Measurements from ENCODE around the gene MRGPRG.
A peak's percentile ranks its signal among the peaks of the same experiment; 100 is the strongest.

MRGPRG gene

DNA sequence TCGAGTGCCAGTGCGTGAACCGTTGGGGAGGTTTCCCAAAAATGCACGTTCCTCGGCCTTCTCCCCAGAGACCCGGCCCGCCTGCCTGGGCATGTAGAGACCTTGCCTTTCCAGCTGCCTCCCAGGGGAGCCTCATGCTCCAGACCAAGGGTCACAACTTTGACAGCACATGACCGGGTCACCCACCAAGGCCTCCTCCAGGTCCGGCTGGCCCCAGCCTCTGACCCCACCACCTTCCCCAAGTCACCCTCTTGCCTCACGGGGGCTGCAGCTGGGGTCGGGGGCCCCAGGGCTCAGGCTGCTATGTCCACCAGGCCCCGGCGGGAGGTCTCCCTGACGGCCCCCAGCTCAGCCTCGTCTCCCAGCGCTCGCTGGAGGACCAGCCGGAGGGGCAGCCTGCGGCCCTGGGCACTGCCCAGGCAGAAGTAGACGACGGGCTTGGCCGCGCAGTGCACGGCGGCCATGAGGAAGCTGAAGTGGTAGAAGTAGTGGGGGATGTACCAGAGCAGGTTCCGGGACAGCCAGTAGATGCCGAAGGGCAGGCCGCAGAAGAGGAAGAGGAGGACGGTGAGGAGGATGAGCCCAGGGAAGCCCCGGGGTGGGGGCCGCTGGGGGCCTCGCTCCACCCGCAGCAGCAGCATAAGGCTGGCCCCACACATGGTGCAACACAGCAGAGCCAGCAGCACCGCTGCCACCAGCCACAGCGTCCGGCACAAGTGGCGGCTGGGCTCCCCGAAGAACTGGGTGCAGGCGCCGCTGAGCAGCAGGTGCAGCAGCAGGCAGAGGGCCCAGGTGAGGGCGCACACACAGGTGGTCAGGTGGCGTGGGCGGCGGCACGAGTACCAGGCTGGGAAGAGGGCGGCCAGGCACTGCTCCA, 9.2 kb upstream of the MRGPRG start:
- H2BK12ac ChIP-seq (ENCODE audit: low read length in 2 of 2), result no peak overlapping the region
- H3K4ac ChIP-seq (ENCODE audit: low read depth in 1 of 2, low read length in 2 of 2), result no peak overlapping the region
- peaks cover 4 to 66% of the 10 kb centered on the region in 2 experiments for H3K27me3 ChIP-seq (ENCODE audit: control insufficient read depth in 1 of 2, insufficient read depth in 1 of 2, low read length in 2 of 2)
- no peaks in the 10 kb centered on the region for H3K36me3 ChIP-seq (ENCODE audit: control insufficient read depth in 1 of 2, insufficient read depth in 2 of 2, low read depth in 1 of 2, low read length in 2 of 2)
- H2AFZ ChIP-seq (ENCODE audit: low read depth, low read length), result no peak overlapping the region
- no peak overlapping the region for H2AK5ac ChIP-seq (ENCODE audit: low read length, severe bottlenecking)
- WGBS, result 90% methylated on average over 46 of the region's 46 CpGs
- no peak for DNase-seq
- H3K4me1 ChIP-seq (ENCODE audit: control insufficient read depth, insufficient read depth, low read depth, low read length), result peaks cover 28% of the 10 kb centered on the region
- no peak overlapping the region for H4K91ac ChIP-seq (ENCODE audit: low read length)
- no peak overlapping the region for H3K23ac ChIP-seq (ENCODE audit: low read length in 2 of 2)
- no peak overlapping the region for H3K9ac ChIP-seq (ENCODE audit: low read length)
- no peaks in the 10 kb centered on the region for H3K9me3 ChIP-seq (ENCODE audit: control insufficient read depth, low read length)
- H3K18ac ChIP-seq (ENCODE audit: low read depth in 1 of 2, low read length in 2 of 2), result no peak overlapping the region
- H3K27ac ChIP-seq (ENCODE audit: low read length, poor library complexity, severe bottlenecking), result no peak overlapping the region
- no peak overlapping the region for H2BK15ac ChIP-seq (ENCODE audit: low read depth, poor library complexity, severe bottlenecking)
- no peak overlapping the region for H2BK5ac ChIP-seq (ENCODE audit: low read depth, low read length, poor library complexity, severe bottlenecking)
- no peaks in the 10 kb centered on the region for H3K79me1 ChIP-seq (replicated peaks; ENCODE audit: low read length, poor library complexity, severe bottlenecking)
- H2BK120ac ChIP-seq (ENCODE audit: low read depth, low read length), result no peak overlapping the region
- no peak overlapping the region for H4K8ac ChIP-seq (ENCODE audit: low read length)
- H3K14ac ChIP-seq (ENCODE audit: low read length in 2 of 2), result no peak overlapping the region
- no peak overlapping the region for H3K4me3 ChIP-seq (ENCODE audit: insufficient read depth in 1 of 2, low read depth in 1 of 2, low read length in 2 of 2)
- no peak overlapping the region for H3K4me2 ChIP-seq (ENCODE audit: low read length, poor library complexity, severe bottlenecking)

DNA sequence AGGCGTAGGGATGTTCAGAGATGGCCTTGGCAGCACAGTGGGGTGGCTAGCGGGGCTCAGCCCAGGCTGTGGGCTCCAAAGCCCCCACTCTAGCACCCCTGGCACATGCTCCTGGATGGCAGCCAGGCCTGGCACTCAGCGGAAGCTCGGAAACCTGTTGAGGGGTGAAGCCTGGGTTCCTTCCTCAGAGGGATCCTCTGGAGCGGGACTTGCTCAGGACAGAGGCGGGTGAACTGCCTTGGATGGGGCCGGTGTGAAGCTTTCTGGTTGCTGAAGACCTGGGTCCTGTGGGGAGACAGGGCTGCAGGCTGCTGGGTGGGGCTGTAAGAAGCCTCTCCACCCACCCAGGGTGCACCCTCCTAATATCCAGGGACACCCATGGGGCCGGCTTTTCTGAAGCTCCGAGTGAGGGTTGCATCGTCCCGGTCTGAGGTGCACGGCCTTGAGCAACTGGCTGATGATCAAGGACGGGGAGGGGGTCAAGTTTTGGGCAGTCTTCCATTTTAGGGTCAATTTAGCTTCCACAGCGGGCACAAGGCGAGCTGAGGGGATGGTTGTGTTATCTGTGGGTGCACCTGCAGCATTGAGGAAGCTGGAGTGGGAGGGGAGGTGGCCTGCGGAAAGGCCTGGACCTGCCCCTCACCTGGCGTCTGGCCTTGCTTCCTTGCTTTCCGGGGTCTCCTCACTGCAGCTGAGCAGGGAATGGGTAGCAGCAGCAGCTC, 8.4 kb upstream of the MRGPRG start:
- Histone ChIP-seq H3K14ac (ENCODE audit: low read length in 2 of 2) (no peak overlapping the region), H3K79me1 (replicated peaks; ENCODE audit: low read length, poor library complexity, severe bottlenecking) (no peaks in the 10 kb centered on the region), H3K27ac (ENCODE audit: low read length, poor library complexity, severe bottlenecking) (no peak overlapping the region), H2BK12ac (ENCODE audit: low read length in 2 of 2) (no peak overlapping the region), H3K27me3 (ENCODE audit: control insufficient read depth in 1 of 2, insufficient read depth in 1 of 2, low read length in 2 of 2) (peaks cover 3 to 66% of the 10 kb centered on the region in 2 experiments), H4K91ac (ENCODE audit: low read length) (no peak overlapping the region), H3K9me3 (ENCODE audit: control insufficient read depth, low read length) (no peaks in the 10 kb centered on the region), H3K9ac (ENCODE audit: low read length) (no peak overlapping the region), H2AFZ (ENCODE audit: low read depth, low read length) (no peak overlapping the region), H3K23ac (ENCODE audit: low read length in 2 of 2) (no peak overlapping the region), H3K36me3 (ENCODE audit: control insufficient read depth in 1 of 2, insufficient read depth in 2 of 2, low read depth in 1 of 2, low read length in 2 of 2) (no peaks in the 10 kb centered on the region), H3K4me2 (ENCODE audit: low read length, poor library complexity, severe bottlenecking) (no peak overlapping the region), H3K4me1 (ENCODE audit: control insufficient read depth, insufficient read depth, low read depth, low read length) (peaks cover 28% of the 10 kb centered on the region), H3K4me3 (ENCODE audit: insufficient read depth in 1 of 2, low read depth in 1 of 2, low read length in 2 of 2) (no peak overlapping the region), H2AK5ac (ENCODE audit: low read length, severe bottlenecking) (no peak overlapping the region), H3K18ac (ENCODE audit: low read depth in 1 of 2, low read length in 2 of 2) (no peak overlapping the region), H2BK5ac (ENCODE audit: low read depth, low read length, poor library complexity, severe bottlenecking) (no peak overlapping the region), H4K8ac (ENCODE audit: low read length) (no peak overlapping the region), H2BK15ac (ENCODE audit: low read depth, poor library complexity, severe bottlenecking) (no peak overlapping the region), H3K4ac (ENCODE audit: low read depth in 1 of 2, low read length in 2 of 2) (no peak overlapping the region), H2BK120ac (ENCODE audit: low read depth, low read length) (no peak overlapping the region)
- DNase-seq, result no peak
- WGBS, result 88% methylated on average over 16 of the region's 18 CpGs

DNA sequence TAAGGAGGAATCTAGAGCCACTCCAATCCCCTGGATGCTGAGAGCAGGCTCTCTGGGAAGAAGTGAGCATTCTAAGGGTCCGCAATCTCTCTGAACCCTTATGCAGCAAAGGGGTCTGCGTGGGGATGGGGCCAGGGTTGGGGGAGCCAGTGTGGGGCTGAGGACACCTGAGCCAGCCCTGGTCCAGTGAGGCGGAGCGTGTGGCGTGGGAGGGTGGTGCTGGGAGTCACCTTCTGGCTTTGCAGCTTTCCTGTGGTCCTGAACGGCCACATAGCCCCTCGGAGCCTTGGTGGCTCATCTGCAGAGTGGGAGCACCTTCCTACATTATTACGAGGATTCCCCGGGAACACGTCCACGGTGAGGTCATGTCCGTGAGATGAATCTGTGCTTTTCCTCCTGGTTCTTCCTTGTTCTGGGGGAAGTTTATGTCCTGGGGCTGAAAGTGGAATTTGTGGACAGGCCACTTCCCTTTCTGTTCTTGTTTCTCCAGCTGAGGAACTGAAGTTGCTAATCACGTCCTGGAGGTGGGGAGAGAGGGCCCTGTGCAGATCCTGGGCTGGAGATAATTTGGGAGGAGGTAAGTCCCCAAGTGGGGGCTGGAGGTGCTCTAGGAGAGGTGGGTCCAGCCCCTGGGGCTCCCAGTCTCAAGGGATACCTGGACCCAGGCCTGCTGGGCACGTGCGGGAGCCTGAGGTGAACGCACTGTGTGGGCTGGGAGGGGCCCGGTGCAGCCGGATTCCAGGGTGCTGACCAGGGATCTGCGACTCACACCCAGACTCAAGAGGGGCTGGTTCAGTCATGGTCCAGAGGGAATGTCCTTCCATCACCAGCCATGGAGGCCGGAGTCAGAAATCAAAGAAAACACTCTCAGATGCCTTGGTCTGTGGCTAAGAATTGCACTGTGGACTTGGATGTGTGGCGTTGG, 7.5 kb upstream of the MRGPRG start:
- no peak for DNase-seq
- no peak overlapping the region for H4K91ac ChIP-seq (ENCODE audit: low read length)
- no peaks in the 10 kb centered on the region for H3K9me3 ChIP-seq (ENCODE audit: control insufficient read depth, low read length)
- no peaks in the 10 kb centered on the region for H3K79me1 ChIP-seq (replicated peaks; ENCODE audit: low read length, poor library complexity, severe bottlenecking)
- H3K23ac ChIP-seq (ENCODE audit: low read length in 2 of 2), result no peak overlapping the region
- H2BK15ac ChIP-seq (ENCODE audit: low read depth, poor library complexity, severe bottlenecking), result no peak overlapping the region
- peaks cover 28% of the 10 kb centered on the region for H3K4me1 ChIP-seq (ENCODE audit: control insufficient read depth, insufficient read depth, low read depth, low read length)
- no peak overlapping the region for H2BK120ac ChIP-seq (ENCODE audit: low read depth, low read length)
- H3K27me3 ChIP-seq (ENCODE audit: control insufficient read depth in 1 of 2, insufficient read depth in 1 of 2, low read length in 2 of 2), result peaks cover 12 to 66% of the 10 kb centered on the region in 2 experiments
- peak overlapping the region; percentile 9 for H2AK5ac ChIP-seq (ENCODE audit: low read length, severe bottlenecking)
- no peaks in the 10 kb centered on the region for H3K36me3 ChIP-seq (ENCODE audit: control insufficient read depth in 1 of 2, insufficient read depth in 2 of 2, low read depth in 1 of 2, low read length in 2 of 2)
- no peak overlapping the region for H3K18ac ChIP-seq (ENCODE audit: low read depth in 1 of 2, low read length in 2 of 2)
- no peak overlapping the region for H3K14ac ChIP-seq (ENCODE audit: low read length in 2 of 2)
- no peak overlapping the region for H2AFZ ChIP-seq (ENCODE audit: low read depth, low read length)
- no peak overlapping the region for H3K4me2 ChIP-seq (ENCODE audit: low read length, poor library complexity, severe bottlenecking)
- 80% methylated on average over 21 of the region's 21 CpGs for WGBS
- no peak overlapping the region for H3K27ac ChIP-seq (ENCODE audit: low read length, poor library complexity, severe bottlenecking)
- no peak overlapping the region for H3K9ac ChIP-seq (ENCODE audit: low read length)
- H3K4me3 ChIP-seq (ENCODE audit: insufficient read depth in 1 of 2, low read depth in 1 of 2, low read length in 2 of 2), result no peak overlapping the region
- H4K8ac ChIP-seq (ENCODE audit: low read length), result no peak overlapping the region
- no peak overlapping the region for H2BK5ac ChIP-seq (ENCODE audit: low read depth, low read length, poor library complexity, severe bottlenecking)
- H2BK12ac ChIP-seq (ENCODE audit: low read length in 2 of 2), result no peak overlapping the region
- H3K4ac ChIP-seq (ENCODE audit: low read depth in 1 of 2, low read length in 2 of 2), result no peak overlapping the region
